KMS-11 (cell line): ENCODE data around the gene ARL10.
A peak's percentile ranks its signal among the peaks of the same experiment; 100 is the strongest.

Experiments used
- H2AFZ ChIP-seq: fragments of 200-600 bp; sonication (generic); 2 replicates; pipeline ENCODE4 v1.6.1; 2016; ENCODE audit warnings: antibody characterized with exemption, mixed run types, low read depth
- H3K27ac ChIP-seq: fragments of 200-600 bp; sonication (generic); 2 replicates; pipeline ENCODE4 v1.6.1; 2016; ENCODE audit warnings: mild to moderate bottlenecking, mixed run types
- H3K27me3 ChIP-seq: fragments of 200-600 bp; sonication (generic); 2 replicates; pipeline ENCODE4 v1.6.1; 2017; ENCODE audit warnings: mild to moderate bottlenecking, low read depth, mixed run types, moderate library complexity; ENCODE audit not compliant: insufficient read depth
- H3K36me3 ChIP-seq: fragments of 200-600 bp; sonication (generic); 2 replicates; pipeline ENCODE4 v1.6.1; 2017; ENCODE audit warnings: mild to moderate bottlenecking, mixed run types; ENCODE audit not compliant: insufficient read depth
- H3K4me1 ChIP-seq: fragments of 200-600 bp; sonication (generic); 2 replicates; pipeline ENCODE4 v1.6.1; 2016; ENCODE audit warnings: mild to moderate bottlenecking, low read depth, mixed run types; ENCODE audit not compliant: poor library complexity, severe bottlenecking
- H3K4me2 ChIP-seq: fragments of 200-600 bp; sonication (generic); 2 replicates; pipeline ENCODE4 v1.7.0; 2016; ENCODE audit warnings: mild to moderate bottlenecking, mixed run types
- H3K4me3 ChIP-seq: fragments of 200-600 bp; sonication (generic); IDR thresholded peaks from 2 replicates; pipeline ENCODE4 v1.6.1; 2017; ENCODE audit warnings: low read depth, low read length, mixed read lengths; ENCODE audit not compliant: insufficient read depth
- H3K79me2 ChIP-seq: fragments of 200-600 bp; sonication (generic); 2 replicates; pipeline ENCODE4 v1.6.1; 2016; ENCODE audit warnings: low read depth, mixed run types; ENCODE audit not compliant: insufficient read depth
- H3K9ac ChIP-seq: fragments of 200-600 bp; sonication (generic); 2 replicates; pipeline ENCODE4 v1.6.1; 2016; ENCODE audit warnings: mild to moderate bottlenecking, mixed run types
- H4K20me1 ChIP-seq: fragments of 200-600 bp; sonication (generic); 2 replicates; pipeline ENCODE4 v1.6.1; 2016; ENCODE audit warnings: mild to moderate bottlenecking, mixed run types; ENCODE audit not compliant: insufficient read depth
- CTCF ChIP-seq: fragments of 200-600 bp; sonication (generic); conservative IDR thresholded peaks from 2 replicates; pipeline ENCODE4 v1.6.1; 2017; ENCODE audit warnings: low read depth, mild to moderate bottlenecking, antibody characterized with exemption, low read length, moderate library complexity, mixed read lengths

Gene ARL10

DNA sequence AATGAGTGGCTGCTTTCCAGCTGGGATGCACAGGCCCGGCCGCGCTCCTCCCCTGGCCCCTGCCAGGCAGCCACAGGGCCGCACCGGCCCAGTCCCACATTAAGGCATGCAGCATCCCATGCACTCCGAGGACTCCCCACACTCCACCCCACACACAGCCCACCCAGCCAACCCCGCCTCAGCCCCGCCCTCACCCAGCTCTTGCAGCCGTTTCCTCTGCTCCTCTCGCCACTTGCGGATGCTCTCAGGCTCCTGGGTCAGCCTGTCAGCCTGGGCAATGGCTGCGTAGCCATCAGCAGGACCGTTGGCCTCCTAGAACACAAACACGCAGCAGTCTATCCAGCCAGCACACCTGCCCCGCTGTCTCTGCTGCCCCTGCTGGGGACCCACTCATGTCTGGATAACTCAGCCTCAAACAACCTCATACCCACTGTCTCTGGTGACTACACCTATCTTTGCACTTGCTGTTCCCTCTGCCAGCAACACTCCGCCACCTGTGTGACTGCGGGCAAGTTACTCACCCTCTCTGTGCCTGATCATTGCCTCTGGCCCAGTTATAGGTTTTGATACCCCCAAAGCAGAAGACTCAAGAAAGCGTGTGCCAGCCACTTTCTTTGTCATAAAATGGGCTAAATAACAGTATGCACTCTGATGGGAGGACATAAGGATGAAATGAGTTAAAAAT, 32.6 kb downstream of the ARL10 start:
- H3K27ac ChIP-seq: no peak overlapping the region
- H3K4me3 ChIP-seq: no peak overlapping the region
- TF ChIP-seq CTCF: no peak
- H3K4me2 ChIP-seq: no peak overlapping the region
- H3K4me1 ChIP-seq: peaks cover 14% of the 10 kb centered on the region
- no peaks in the 10 kb centered on the region for H4K20me1 ChIP-seq
- H2AFZ ChIP-seq: no peak overlapping the region
- no peak overlapping the region for H3K9ac ChIP-seq
- H3K27me3 ChIP-seq: no peaks in the 10 kb centered on the region
- no peaks in the 10 kb centered on the region for H3K79me2 ChIP-seq
- H3K36me3 ChIP-seq: no peaks in the 10 kb centered on the region

- peaks cover 17% of the 10 kb centered on the region for H3K4me1 ChIP-seq
- TF ChIP-seq CTCF: no peak
- H3K9ac ChIP-seq: no peak overlapping the region
- H3K4me3 ChIP-seq: no peak overlapping the region
- no peaks in the 10 kb centered on the region for H3K36me3 ChIP-seq
- no peaks in the 10 kb centered on the region for H3K79me2 ChIP-seq
- no peak overlapping the region for H3K27ac ChIP-seq
- no peaks in the 10 kb centered on the region for H4K20me1 ChIP-seq
- no peak overlapping the region for H2AFZ ChIP-seq
- H3K4me2 ChIP-seq: no peak overlapping the region
- H3K27me3 ChIP-seq: no peaks in the 10 kb centered on the region
Observed at GRCh38 chr5:176400382-176401156, 35.3 kb downstream of the ARL10 start.

GRCh38 chr5:176401281-176402205, 36.3 kb downstream of the ARL10 start:
- Histone ChIP-seq H3K27ac (no peak overlapping the region), H3K36me3 (no peaks in the 10 kb centered on the region), H3K27me3 (no peaks in the 10 kb centered on the region), H3K79me2 (no peaks in the 10 kb centered on the region), H3K9ac (no peak overlapping the region), H2AFZ (no peak overlapping the region), H3K4me2 (no peak overlapping the region), H3K4me1 (peaks cover 18% of the 10 kb centered on the region), H3K4me3 (no peak overlapping the region), H4K20me1 (no peaks in the 10 kb centered on the region)
- TF ChIP-seq CTCF: no peak

GRCh38 chr5:176405656-176406435, 40.6 kb downstream of the ARL10 start:
- H3K27ac ChIP-seq: peak overlapping the region; percentile 94
- peak overlapping the region; percentile 63 for H3K4me2 ChIP-seq
- no peaks in the 10 kb centered on the region for H3K36me3 ChIP-seq
- H3K4me3 ChIP-seq: no peak overlapping the region
- no peaks in the 10 kb centered on the region for H4K20me1 ChIP-seq
- H3K4me1 ChIP-seq: peaks cover 45% of the 10 kb centered on the region
- no peaks in the 10 kb centered on the region for H3K79me2 ChIP-seq
- no peak overlapping the region for H2AFZ ChIP-seq
- TF ChIP-seq CTCF: no peak
- H3K27me3 ChIP-seq: no peaks in the 10 kb centered on the region
- H3K9ac ChIP-seq: 0 out of 2 replicates have a peak overlapping the region, but pooled peaks have one; percentile 25
